K562 (cell line): ENCODE results near the gene LMAN2. TPM values are rescaled to one million over a fixed set of nuclear protein-coding genes. Genes with fewer than 3 reads are reported as not detected.

Experiments used
- NFRKB ChIP-seq: fragments of 450-650 bp; IDR thresholded peaks from 2 replicates; pipeline ENCODE4 v1.6.1; 2016; ENCODE audit warnings: low read depth
- ZC3H8 ChIP-seq: fragments of 450-650 bp; IDR thresholded peaks from 2 replicates; pipeline ENCODE4 v1.6.1; 2017
- ZSCAN29 ChIP-seq: fragments of 450-650 bp; IDR thresholded peaks from 2 replicates; pipeline ENCODE4 v1.6.1; 2017
- polyA plus RNA-seq, 8 experiments: library from polyadenylated mRNA; depleted of rRNA in 4 of 8; stranded (reverse) in 5 of 8; unstranded in 3 of 8; fragments of >200 nt; fragmentation: Nextera tagmentation in 2 of 8; fragmentation: Illumina TruSeq in 1 of 8; extraction: Ambion mirVana in 2 of 8; extraction: Trizol in 1 of 8; gene quantifications; 2 replicates each; pipeline versions ENCODE4 v1.2.1 to v1.2.3, GENCODE V29; 2011 to 2014; ENCODE audit warnings: inconsistent platforms in 1 of 8, missing spikeins in 1 of 8
- total RNA-seq, 7 experiments: library from RNA; depleted of rRNA in 6 of 7; stranded (reverse); fragments of >200 nt in 6 of 7; fragmentation: Illumina TruSeq in 2 of 7; extraction: Trizol in 2 of 7; gene quantifications; 2 replicates each; pipeline versions ENCODE4 v1.2.1 to v1.2.3, GENCODE V29; 2011 to 2021; ENCODE audit warnings: low replicate concordance in 1 of 7
- TF ChIP-seq, protein P1 (sequence below): sonication (generic); formaldehyde crosslinking; IDR thresholded peaks from 2 replicates; pipeline ENCODE4 v1.8.1; 2023; ENCODE audit warnings: missing genetic modification reagents, mild to moderate bottlenecking, borderline replicate concordance

The LMAN2 gene
- total and polyA plus RNA-seq, 9 of the 15 experiments (the other 6 are each of a cell fraction or from before 2014, with no cell fraction given), result 2.7 to 254 (median 136) TPM

DNA sequence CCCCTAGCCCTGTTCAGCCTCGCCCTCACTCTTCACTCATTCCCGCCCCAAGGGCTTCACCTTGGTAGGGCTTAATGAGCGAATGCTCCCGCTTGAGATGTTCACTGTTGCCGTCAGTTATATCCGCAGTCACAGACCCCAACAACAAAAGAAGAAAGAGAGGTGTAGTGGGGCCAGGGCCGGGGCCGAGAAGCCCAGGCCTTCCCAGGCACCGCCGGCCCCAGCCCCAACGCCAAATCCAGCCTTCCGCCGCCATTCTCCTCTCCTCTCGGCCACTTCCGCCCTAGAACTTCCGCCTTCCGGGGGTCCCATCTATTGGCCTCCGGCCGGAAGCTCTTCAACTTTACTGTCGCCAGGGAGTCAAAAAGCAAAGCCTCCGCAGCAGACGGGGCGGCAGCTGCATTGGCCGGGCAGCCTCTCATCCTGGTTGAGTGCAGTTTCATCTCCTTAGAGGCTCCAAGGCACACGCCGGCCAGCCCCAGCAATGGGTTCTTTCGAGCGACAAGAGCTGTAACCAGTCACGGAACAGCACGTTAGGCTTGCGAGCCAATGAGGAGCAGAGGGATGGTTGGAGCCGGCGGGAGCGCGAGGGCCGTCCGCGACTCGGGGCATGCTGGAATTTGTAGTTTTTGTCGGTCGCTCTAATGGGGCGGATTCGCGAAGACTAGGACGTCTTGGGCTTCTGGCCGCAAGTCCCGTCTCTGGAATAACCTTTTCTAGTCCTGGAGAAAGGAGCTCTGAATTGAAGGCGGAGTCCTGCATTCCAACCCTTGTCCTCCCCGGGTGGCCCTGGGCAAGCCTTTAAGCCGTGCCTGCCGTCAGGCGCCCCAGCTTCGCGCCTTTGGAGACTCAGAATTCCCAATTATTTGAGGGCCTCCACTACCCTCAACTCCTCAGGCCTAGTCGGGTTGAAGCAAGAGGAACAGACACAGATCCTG is at the start of gene LMAN2 (continued):
- TF ChIP-seq NFRKB (peak; percentile 95), ZC3H8 (peak; percentile 68; the same call in 1 of the 2 replicates), ZSCAN29 (0 out of 2 replicates have a peak, but pooled peaks have one; percentile 21)
- TF ChIP-seq, protein P1, sequence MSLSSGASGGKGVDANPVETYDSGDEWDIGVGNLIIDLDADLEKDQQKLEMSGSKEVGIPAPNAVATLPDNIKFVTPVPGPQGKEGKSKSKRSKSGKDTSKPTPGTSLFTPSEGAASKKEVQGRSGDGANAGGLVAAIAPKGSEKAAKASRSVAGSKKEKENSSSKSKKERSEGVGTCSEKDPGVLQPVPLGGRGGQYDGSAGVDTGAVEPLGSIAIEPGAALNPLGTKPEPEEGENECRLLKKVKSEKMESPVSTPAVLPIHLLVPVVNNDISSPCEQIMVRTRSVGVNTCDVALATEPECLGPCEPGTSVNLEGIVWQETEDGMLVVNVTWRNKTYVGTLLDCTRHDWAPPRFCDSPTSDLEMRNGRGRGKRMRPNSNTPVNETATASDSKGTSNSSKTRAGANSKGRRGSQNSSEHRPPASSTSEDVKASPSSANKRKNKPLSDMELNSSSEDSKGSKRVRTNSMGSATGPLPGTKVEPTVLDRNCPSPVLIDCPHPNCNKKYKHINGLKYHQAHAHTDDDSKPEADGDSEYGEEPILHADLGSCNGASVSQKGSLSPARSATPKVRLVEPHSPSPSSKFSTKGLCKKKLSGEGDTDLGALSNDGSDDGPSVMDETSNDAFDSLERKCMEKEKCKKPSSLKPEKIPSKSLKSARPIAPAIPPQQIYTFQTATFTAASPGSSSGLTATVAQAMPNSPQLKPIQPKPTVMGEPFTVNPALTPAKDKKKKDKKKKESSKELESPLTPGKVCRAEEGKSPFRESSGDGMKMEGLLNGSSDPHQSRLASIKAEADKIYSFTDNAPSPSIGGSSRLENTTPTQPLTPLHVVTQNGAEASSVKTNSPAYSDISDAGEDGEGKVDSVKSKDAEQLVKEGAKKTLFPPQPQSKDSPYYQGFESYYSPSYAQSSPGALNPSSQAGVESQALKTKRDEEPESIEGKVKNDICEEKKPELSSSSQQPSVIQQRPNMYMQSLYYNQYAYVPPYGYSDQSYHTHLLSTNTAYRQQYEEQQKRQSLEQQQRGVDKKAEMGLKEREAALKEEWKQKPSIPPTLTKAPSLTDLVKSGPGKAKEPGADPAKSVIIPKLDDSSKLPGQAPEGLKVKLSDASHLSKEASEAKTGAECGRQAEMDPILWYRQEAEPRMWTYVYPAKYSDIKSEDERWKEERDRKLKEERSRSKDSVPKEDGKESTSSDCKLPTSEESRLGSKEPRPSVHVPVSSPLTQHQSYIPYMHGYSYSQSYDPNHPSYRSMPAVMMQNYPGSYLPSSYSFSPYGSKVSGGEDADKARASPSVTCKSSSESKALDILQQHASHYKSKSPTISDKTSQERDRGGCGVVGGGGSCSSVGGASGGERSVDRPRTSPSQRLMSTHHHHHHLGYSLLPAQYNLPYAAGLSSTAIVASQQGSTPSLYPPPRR (CRISPR knock-in tag), result 0 out of 2 replicates have a peak, but pooled peaks have one; percentile 29
